Measurements from ENCODE around the gene RPGRIP1. TPM values are rescaled to one million over a fixed set of nuclear protein-coding genes. Genes with fewer than 3 reads are reported as not detected.
"Not testable (repeated sequence)": the region's sequence is repeated elsewhere in the genome, so short reads cannot be mapped to it uniquely, and the experiment has no call there.

The RPGRIP1 gene
- total and polyA plus RNA-seq, 2 donors = 0.19 to 0.30 TPM

GRCh38 chr14:21287168-21287567 lies 7.3 kb downstream of the RPGRIP1 start:
- Histone ChIP-seq H3K4me1 (ENCODE audit: control insufficient read depth in 2 of 2, insufficient read depth in 2 of 2, low read length in 2 of 2) (no peaks in the 10 kb centered on the region), H3K9me3 (ENCODE audit: control insufficient read depth in 2 of 2, insufficient read depth in 1 of 2, low read length in 1 of 2) (no peaks in the 10 kb centered on the region), H3K27ac (ENCODE audit: low read depth in 1 of 2, low read length in 1 of 2) (no peak overlapping the region), H3K4me3 (ENCODE audit: low read length in 2 of 2) (no peak overlapping the region), H3K27me3 (ENCODE audit: control insufficient read depth in 2 of 2, insufficient read depth in 1 of 2, low read length in 1 of 2) (no peaks in the 10 kb centered on the region), H3K36me3 (ENCODE audit: control insufficient read depth in 2 of 2, insufficient read depth in 2 of 2, low read length in 1 of 2) (no peaks in the 10 kb centered on the region)
- no peak for DNase-seq (ENCODE audit: low read depth in 6 of 9, low spot score in 9 of 9)
- 97% methylated on average over 6 of the region's 6 CpGs for WGBS

DNA sequence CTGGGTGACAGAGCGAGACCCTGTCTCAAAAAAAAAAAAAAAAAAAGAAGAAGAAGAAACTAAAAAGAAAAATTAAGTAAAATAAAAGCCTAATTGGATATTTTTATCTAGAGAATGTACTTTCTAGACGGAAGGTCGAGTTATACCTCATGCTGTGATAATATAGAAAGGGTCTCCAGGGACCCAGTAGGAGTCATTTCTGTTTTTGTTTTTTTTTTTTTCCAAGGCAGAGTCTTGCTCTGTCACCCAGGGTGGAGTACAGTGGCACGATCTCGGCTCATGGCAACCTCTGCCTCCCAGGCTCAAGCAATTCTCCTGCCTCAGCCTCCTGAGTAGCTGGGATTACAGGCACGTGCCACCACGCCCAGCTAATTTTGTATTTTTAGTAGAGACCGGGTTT lies 14.1 kb downstream of the RPGRIP1 start:
- not testable (repeated sequence) for H3K4me1 ChIP-seq (ENCODE audit: control insufficient read depth in 2 of 2, insufficient read depth in 2 of 2, low read length in 2 of 2); H3K4me3 ChIP-seq (ENCODE audit: low read length in 2 of 2); H3K36me3 ChIP-seq (ENCODE audit: control insufficient read depth in 2 of 2, insufficient read depth in 2 of 2, low read length in 1 of 2); H3K9me3 ChIP-seq (ENCODE audit: control insufficient read depth in 2 of 2, insufficient read depth in 1 of 2, low read length in 1 of 2); H3K27me3 ChIP-seq (ENCODE audit: control insufficient read depth in 2 of 2, insufficient read depth in 1 of 2, low read length in 1 of 2); H3K27ac ChIP-seq (ENCODE audit: low read depth in 1 of 2, low read length in 1 of 2); DNase-seq (ENCODE audit: low read depth in 6 of 9, low spot score in 9 of 9)
- WGBS = 98% methylated on average over 8 of the region's 8 CpGs

- 96% methylated on average over 12 of the region's 12 CpGs for WGBS
- Histone ChIP-seq H3K27me3 (ENCODE audit: control insufficient read depth in 2 of 2, insufficient read depth in 1 of 2, low read length in 1 of 2) (peaks cover 0 to 28% of the 10 kb centered on the region in 2 donors), H3K27ac (ENCODE audit: low read depth in 1 of 2, low read length in 1 of 2) (no peak overlapping the region), H3K4me3 (ENCODE audit: low read length in 2 of 2) (no peak overlapping the region), H3K9me3 (ENCODE audit: control insufficient read depth in 2 of 2, insufficient read depth in 1 of 2, low read length in 1 of 2) (no peaks in the 10 kb centered on the region), H3K36me3 (ENCODE audit: control insufficient read depth in 2 of 2, insufficient read depth in 2 of 2, low read length in 1 of 2) (no peaks in the 10 kb centered on the region), H3K4me1 (ENCODE audit: control insufficient read depth in 2 of 2, insufficient read depth in 2 of 2, low read length in 2 of 2) (peaks cover 3 to 5% of the 10 kb centered on the region in 2 donors)
- no peak for DNase-seq (ENCODE audit: low read depth in 6 of 9, low spot score in 9 of 9)
These were observed 18.5 kb downstream of the RPGRIP1 start for GRCh38 chr14:21298358-21298757.

DNA sequence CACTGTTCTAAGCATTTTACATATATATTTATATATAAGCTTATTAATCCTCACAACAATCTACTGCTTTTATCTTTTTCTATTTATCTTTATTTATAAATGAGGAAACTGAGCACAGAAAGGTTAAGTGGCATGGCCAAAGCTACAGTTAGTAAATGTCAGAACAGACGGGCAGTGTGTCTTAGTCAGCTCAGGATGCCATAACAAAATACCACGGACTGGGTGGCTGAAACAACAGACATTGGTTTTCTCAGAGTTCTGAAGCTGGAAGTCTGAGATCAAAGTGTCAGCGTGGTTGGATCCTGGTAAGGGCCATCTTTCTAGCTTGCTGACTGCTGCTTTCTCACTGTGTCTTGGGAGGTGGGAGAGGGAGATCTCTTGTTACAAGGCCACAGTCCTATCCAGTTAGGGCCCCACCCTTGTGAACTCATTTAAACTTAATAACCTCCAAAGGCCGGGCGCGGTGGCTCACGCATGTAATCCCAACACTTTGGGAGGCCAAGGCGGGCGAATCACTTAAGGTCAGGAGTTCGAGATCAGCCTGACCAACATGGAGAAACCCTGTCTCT lies 19.8 kb downstream of the RPGRIP1 start:
- Histone ChIP-seq H3K9me3 (ENCODE audit: control insufficient read depth in 2 of 2, insufficient read depth in 1 of 2, low read length in 1 of 2) (no peaks in the 10 kb centered on the region), H3K4me1 (ENCODE audit: control insufficient read depth in 2 of 2, insufficient read depth in 2 of 2, low read length in 2 of 2) (peaks cover 3 to 5% of the 10 kb centered on the region in 2 donors), H3K27me3 (ENCODE audit: control insufficient read depth in 2 of 2, insufficient read depth in 1 of 2, low read length in 1 of 2) (peaks cover 0 to 28% of the 10 kb centered on the region in 2 donors), H3K4me3 (ENCODE audit: low read length in 2 of 2) (no peak overlapping the region), H3K36me3 (ENCODE audit: control insufficient read depth in 2 of 2, insufficient read depth in 2 of 2, low read length in 1 of 2) (no peaks in the 10 kb centered on the region), H3K27ac (ENCODE audit: low read depth in 1 of 2, low read length in 1 of 2) (no peak overlapping the region)
- WGBS = 82% methylated on average over 10 of the region's 10 CpGs
- DNase-seq (ENCODE audit: low read depth in 6 of 9, low spot score in 9 of 9) = no peak

GRCh38 chr14:21300892-21301291 lies 21.0 kb downstream of the RPGRIP1 start:
- Histone ChIP-seq H3K9me3 (ENCODE audit: control insufficient read depth in 2 of 2, insufficient read depth in 1 of 2, low read length in 1 of 2) (no peaks in the 10 kb centered on the region), H3K4me1 (ENCODE audit: control insufficient read depth in 2 of 2, insufficient read depth in 2 of 2, low read length in 2 of 2) (peaks cover 3 to 5% of the 10 kb centered on the region in 2 donors), H3K27me3 (ENCODE audit: control insufficient read depth in 2 of 2, insufficient read depth in 1 of 2, low read length in 1 of 2) (peaks cover 0 to 28% of the 10 kb centered on the region in 2 donors), H3K36me3 (ENCODE audit: control insufficient read depth in 2 of 2, insufficient read depth in 2 of 2, low read length in 1 of 2) (no peaks in the 10 kb centered on the region), H3K27ac (ENCODE audit: low read depth in 1 of 2, low read length in 1 of 2) (no peak overlapping the region), H3K4me3 (ENCODE audit: low read length in 2 of 2) (peak overlapping the region in 1 of 2 donors; percentile 39)
- WGBS = 1% methylated on average over 30 of the region's 30 CpGs
- DNase-seq (ENCODE audit: low read depth in 6 of 9, low spot score in 9 of 9) = peak in 4 of 9 donors; percentile 10 to 49 (median 33)

- no peak for DNase-seq (ENCODE audit: low read depth in 6 of 9, low spot score in 9 of 9)
- no peak overlapping the region for H3K4me3 ChIP-seq (ENCODE audit: low read length in 2 of 2)
- peaks cover 0 to 28% of the 10 kb centered on the region in 2 donors for H3K27me3 ChIP-seq (ENCODE audit: control insufficient read depth in 2 of 2, insufficient read depth in 1 of 2, low read length in 1 of 2)
- WGBS = 93% methylated on average over 8 of the region's 8 CpGs
- H3K4me1 ChIP-seq (ENCODE audit: control insufficient read depth in 2 of 2, insufficient read depth in 2 of 2, low read length in 2 of 2) = peaks cover 3 to 5% of the 10 kb centered on the region in 2 donors
- no peaks in the 10 kb centered on the region for H3K9me3 ChIP-seq (ENCODE audit: control insufficient read depth in 2 of 2, insufficient read depth in 1 of 2, low read length in 1 of 2)
- H3K27ac ChIP-seq (ENCODE audit: low read depth in 1 of 2, low read length in 1 of 2) = no peak overlapping the region
- H3K36me3 ChIP-seq (ENCODE audit: control insufficient read depth in 2 of 2, insufficient read depth in 2 of 2, low read length in 1 of 2) = no peaks in the 10 kb centered on the region
These were observed 22.3 kb downstream of the RPGRIP1 start for GRCh38 chr14:21302013-21302835.

DNA sequence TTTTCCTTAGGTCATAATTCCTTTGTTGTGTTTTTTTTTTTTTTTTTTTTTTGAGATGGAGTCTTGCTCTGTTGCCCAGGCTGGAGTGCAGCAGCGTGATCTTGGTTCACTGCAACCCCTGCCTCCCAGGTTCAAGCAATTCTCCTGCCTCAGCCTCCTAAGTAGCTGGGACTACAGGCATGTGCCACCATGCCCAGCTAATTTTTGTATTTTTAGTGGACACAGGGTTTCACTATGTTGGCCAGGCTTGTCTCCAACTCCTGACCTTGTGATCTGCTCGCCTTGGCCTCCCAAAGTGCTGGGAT lies 22.9 kb downstream of the RPGRIP1 start:
- not testable (repeated sequence) for H3K27ac ChIP-seq (ENCODE audit: low read depth in 1 of 2, low read length in 1 of 2); H3K4me3 ChIP-seq (ENCODE audit: low read length in 2 of 2); H3K4me1 ChIP-seq (ENCODE audit: control insufficient read depth in 2 of 2, insufficient read depth in 2 of 2, low read length in 2 of 2); H3K9me3 ChIP-seq (ENCODE audit: control insufficient read depth in 2 of 2, insufficient read depth in 1 of 2, low read length in 1 of 2); DNase-seq (ENCODE audit: low read depth in 6 of 9, low spot score in 9 of 9); H3K36me3 ChIP-seq (ENCODE audit: control insufficient read depth in 2 of 2, insufficient read depth in 2 of 2, low read length in 1 of 2)
- H3K27me3 ChIP-seq (ENCODE audit: control insufficient read depth in 2 of 2, insufficient read depth in 1 of 2, low read length in 1 of 2) = peaks cover 0 to 28% of the 10 kb centered on the region in 2 donors
- 98% methylated on average over 2 of the region's 2 CpGs for WGBS

DNA sequence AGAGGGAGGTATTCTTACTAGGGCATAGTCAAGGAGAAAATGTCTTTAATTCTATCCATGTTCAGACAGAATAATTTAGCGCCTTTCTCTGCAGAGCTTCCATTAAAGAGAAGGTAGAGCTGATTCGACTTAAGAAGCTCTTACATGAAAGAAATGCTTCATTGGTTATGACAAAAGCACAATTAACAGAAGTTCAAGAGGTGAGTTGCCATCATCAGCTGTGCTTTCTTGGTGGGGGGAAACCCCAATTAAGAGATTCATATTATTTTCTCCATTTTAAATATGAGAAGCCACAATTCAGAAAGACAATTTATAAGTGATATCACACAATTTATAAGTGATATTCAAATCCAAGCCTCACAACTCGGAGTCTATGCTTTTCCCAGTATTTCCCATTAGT lies 27.8 kb downstream of the RPGRIP1 start:
- H3K4me1 ChIP-seq (ENCODE audit: control insufficient read depth in 2 of 2, insufficient read depth in 2 of 2, low read length in 2 of 2) = peaks cover 6 to 11% of the 10 kb centered on the region in 2 donors
- peaks cover 0 to 2% of the 10 kb centered on the region in 2 donors for H3K27me3 ChIP-seq (ENCODE audit: control insufficient read depth in 2 of 2, insufficient read depth in 1 of 2, low read length in 1 of 2)
- 94% methylated on average over 3 of the region's 3 CpGs for WGBS
- no peak for DNase-seq (ENCODE audit: low read depth in 6 of 9, low spot score in 9 of 9)
- no peaks in the 10 kb centered on the region for H3K36me3 ChIP-seq (ENCODE audit: control insufficient read depth in 2 of 2, insufficient read depth in 2 of 2, low read length in 1 of 2)
- H3K27ac ChIP-seq (ENCODE audit: low read depth in 1 of 2, low read length in 1 of 2) = no peak overlapping the region
- H3K4me3 ChIP-seq (ENCODE audit: low read length in 2 of 2) = no peak overlapping the region
- H3K9me3 ChIP-seq (ENCODE audit: control insufficient read depth in 2 of 2, insufficient read depth in 1 of 2, low read length in 1 of 2) = no peaks in the 10 kb centered on the region

DNA sequence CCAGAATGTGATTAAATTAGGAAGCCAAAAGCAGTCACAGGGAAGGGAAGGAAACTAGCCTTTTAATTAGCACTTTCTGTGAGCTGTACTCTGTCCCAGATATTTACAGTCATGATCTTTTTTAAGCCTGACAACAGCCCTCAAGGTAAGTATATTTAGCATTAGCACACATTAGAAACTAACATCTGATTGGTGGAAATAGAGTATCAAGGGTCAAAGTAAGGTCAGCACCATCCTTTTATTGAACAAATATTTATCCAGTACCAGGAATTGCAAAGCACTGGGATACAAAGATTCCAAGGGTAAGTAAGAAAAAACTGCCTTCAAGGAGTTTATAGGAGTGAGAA lies 28.2 kb downstream of the RPGRIP1 start:
- Histone ChIP-seq H3K4me1 (ENCODE audit: control insufficient read depth in 2 of 2, insufficient read depth in 2 of 2, low read length in 2 of 2) (peaks cover 6 to 11% of the 10 kb centered on the region in 2 donors), H3K27ac (ENCODE audit: low read depth in 1 of 2, low read length in 1 of 2) (peak overlapping the region; percentile 53 to 55), H3K9me3 (ENCODE audit: control insufficient read depth in 2 of 2, insufficient read depth in 1 of 2, low read length in 1 of 2) (no peaks in the 10 kb centered on the region), H3K36me3 (ENCODE audit: control insufficient read depth in 2 of 2, insufficient read depth in 2 of 2, low read length in 1 of 2) (no peaks in the 10 kb centered on the region), H3K4me3 (ENCODE audit: low read length in 2 of 2) (peak overlapping the region in 1 of 2 donors; percentile 33), H3K27me3 (ENCODE audit: control insufficient read depth in 2 of 2, insufficient read depth in 1 of 2, low read length in 1 of 2) (peaks cover 0 to 2% of the 10 kb centered on the region in 2 donors)
- no peak for DNase-seq (ENCODE audit: low read depth in 6 of 9, low spot score in 9 of 9)
